Activated CD8-positive, alpha-beta memory T cell treated with anti-CD3 and anti-CD28 coated beads for 1 hour (primary cell): ENCODE data around the gene SLC5A2.
"Not testable (repeated sequence)": the region's sequence is repeated elsewhere in the genome, so short reads cannot be mapped to it uniquely, and the experiment has no call there.

ENCODE experiments used
- DNase-seq, 2 donors: peaks; one replicate each; pipeline ENCODE4 v3.0.0-alpha.2; 2020; ENCODE audit warnings: low read depth in 1 of 2; ENCODE audit errors: extremely low read depth in 1 of 2

Gene SLC5A2

GRCh38 chr16:31491778-31492418, 9.0 kb downstream of the SLC5A2 start:
- no peak for DNase-seq

GRCh38 chr16:31493506-31494125, 10.7 kb downstream of the SLC5A2 start:
- DNase-seq, result no peak

GRCh38 chr16:31496670-31497069, 13.7 kb downstream of the SLC5A2 start:
- no peak for DNase-seq

GRCh38 chr16:31498493-31498892, 15.6 kb downstream of the SLC5A2 start:
- no peak for DNase-seq

- DNase-seq, result no peak
Observed at GRCh38 chr16:31499928-31500327, 17.0 kb downstream of the SLC5A2 start.

GRCh38 chr16:31501226-31501965, 18.5 kb downstream of the SLC5A2 start:
- DNase-seq, result no peak

GRCh38 chr16:31501966-31502348, 19.0 kb downstream of the SLC5A2 start:
- DNase-seq, result no peak

GRCh38 chr16:31502981-31503380, 20.1 kb downstream of the SLC5A2 start:
- DNase-seq, result no peak

- DNase-seq, result not testable (repeated sequence)
Observed at GRCh38 chr16:31503555-31503954, 20.6 kb downstream of the SLC5A2 start.

- DNase-seq, result no peak
Observed at GRCh38 chr16:31504159-31504558, 21.2 kb downstream of the SLC5A2 start.

GRCh38 chr16:31505483-31505882, 22.6 kb downstream of the SLC5A2 start:
- DNase-seq, result no peak

GRCh38 chr16:31507617-31507928, 24.6 kb downstream of the SLC5A2 start:
- no peak for DNase-seq

GRCh38 chr16:31507929-31508705, 25.2 kb downstream of the SLC5A2 start, which contains the start of gene RUSF1:
Gene RUSF1, minus strand, starts transcription at chr16:31508391. Its CDS starts 18 bp downstream, at chr16:31508373.
- peak; percentile 53 to 70 for DNase-seq

- DNase-seq, result no peak
Observed at GRCh38 chr16:31508706-31509195, 25.8 kb downstream of the SLC5A2 start.

- DNase-seq, result no peak
Observed at GRCh38 chr16:31513126-31513525, 30.2 kb downstream of the SLC5A2 start.

GRCh38 chr16:31513884-31514283, 31.0 kb downstream of the SLC5A2 start:
- no peak for DNase-seq

GRCh38 chr16:31517800-31518402, 35.0 kb downstream of the SLC5A2 start:
- no peak for DNase-seq

GRCh38 chr16:31519759-31520431, 37.0 kb downstream of the SLC5A2 start:
- DNase-seq, result no peak

- DNase-seq, result no peak
Observed at GRCh38 chr16:31521368-31521767, 38.4 kb downstream of the SLC5A2 start.

GRCh38 chr16:31522071-31522470, 39.1 kb downstream of the SLC5A2 start:
- DNase-seq, result no peak
